Right renal pelvis (tissue), 4 donors: ENCODE measurements around the gene HGFAC. TPM values are rescaled to one million over a fixed set of nuclear protein-coding genes. Genes with fewer than 3 reads are reported as not detected.

ENCODE experiments used
- DNase-seq, 4 donors: peaks; one replicate each; pipeline ENCODE4 v3.0.0-alpha.2; 2013; ENCODE audit warnings: low read depth in 4 of 4, low spot score in 3 of 4, missing footprints in 1 of 4
- polyA plus RNA-seq, 4 donors: library from polyadenylated mRNA; unstranded; fragments of 120-200 nt; gene quantifications; one replicate each; pipeline ENCODE4 v1.2.1, GENCODE V29; 2013; ENCODE audit not compliant: insufficient read length in 4 of 4

The HGFAC gene
- polyA plus RNA-seq, 4 donors, result 0.97 to 1.6 (median 1.3) TPM

DNA sequence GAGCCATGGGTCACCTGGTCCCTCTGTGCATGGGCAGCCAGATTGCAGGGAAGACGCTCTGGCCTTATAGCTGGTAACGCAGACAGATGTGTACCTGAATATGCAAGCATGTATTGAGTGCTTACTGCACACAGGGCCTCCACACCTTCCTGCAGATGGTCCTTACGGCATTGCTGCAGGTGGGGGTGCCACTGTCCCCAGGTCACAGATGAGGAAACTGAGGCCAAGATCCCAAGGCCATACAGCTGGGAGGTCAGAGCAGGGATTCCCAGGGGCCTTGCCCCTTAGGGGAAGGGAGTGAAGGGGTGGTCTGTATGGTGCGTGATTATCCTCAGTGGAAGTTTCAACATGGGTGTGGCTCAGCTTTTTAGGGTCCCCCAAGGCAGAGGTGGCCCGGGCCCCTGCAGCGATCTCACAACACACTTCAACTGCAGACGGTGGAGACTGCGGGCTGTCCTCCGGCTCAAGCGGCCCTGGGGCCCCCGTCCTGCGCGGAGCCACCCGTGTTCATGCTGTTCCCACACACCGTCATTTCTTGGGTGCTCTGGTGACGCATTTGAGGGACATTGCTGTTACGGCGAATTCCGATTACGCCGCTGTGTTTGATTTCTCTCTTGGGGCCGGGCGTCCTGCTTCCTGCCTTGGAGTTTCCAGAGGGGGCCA lies 29.5 kb downstream of the HGFAC start:
- no peak for DNase-seq

DNA sequence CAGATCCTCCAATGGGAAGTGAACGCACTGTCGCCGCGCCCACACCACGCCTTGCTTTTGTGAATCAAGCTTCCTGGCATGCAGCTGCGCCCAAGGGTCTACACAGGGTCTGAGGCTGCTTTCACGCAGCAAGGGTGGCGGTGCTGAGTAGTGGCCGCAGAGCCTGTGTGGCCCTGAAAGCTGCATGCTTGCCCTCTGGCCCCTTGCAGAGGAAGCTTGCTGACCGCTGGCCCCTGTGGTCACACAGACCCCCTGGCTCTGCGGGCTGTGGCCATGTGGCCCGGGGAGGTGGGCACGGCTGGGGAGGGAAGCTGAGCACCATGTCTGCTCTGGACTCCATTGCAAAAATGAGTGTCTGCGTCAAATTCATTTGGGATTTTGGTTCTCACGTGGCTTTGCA lies 30.1 kb downstream of the HGFAC start:
- DNase-seq, result no peak

- DNase-seq, result no peak
Measured at GRCh38 chr4:3472411-3473141, 30.8 kb downstream of the HGFAC start.

- DNase-seq, result no peak
Measured at GRCh38 chr4:3473181-3473950, 31.6 kb downstream of the HGFAC start.

DNA sequence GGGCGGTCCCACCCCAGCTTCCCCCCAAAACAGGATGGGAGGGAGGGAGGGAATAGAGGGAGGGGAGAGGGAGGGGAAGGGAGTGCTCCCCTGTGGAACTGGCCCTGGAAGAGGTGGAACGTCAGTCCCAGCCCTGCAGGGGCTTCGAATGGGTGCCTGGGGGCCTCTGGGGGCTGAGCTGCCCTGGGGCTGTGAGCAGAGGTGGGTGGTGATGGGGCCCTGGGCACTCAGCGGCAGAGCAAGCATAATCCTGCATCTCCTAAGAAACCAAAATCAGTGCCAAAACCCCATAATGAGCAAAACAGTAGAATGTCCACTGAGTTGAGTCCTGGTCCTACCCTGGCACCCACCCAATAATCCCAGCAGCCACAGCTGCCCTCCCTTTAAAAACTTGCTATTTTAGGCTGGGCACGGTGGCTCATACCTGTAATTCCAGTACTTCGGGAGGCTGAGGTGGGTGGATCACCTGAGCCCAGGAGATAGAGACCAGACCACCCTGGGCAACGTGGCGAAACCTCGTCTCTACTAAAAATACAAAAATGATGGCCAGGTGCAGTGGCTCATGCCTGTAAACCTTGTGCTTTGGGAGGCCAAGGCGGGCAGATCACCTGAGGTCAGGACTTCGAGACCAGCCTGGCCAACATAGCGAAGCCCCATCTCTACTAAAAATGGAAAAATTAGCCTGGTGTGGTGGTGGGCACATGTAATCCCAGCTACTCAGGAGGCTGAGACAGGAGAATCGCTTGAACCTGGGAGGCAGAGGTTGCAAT lies 32.4 kb downstream of the HGFAC start:
- no peak for DNase-seq

DNA sequence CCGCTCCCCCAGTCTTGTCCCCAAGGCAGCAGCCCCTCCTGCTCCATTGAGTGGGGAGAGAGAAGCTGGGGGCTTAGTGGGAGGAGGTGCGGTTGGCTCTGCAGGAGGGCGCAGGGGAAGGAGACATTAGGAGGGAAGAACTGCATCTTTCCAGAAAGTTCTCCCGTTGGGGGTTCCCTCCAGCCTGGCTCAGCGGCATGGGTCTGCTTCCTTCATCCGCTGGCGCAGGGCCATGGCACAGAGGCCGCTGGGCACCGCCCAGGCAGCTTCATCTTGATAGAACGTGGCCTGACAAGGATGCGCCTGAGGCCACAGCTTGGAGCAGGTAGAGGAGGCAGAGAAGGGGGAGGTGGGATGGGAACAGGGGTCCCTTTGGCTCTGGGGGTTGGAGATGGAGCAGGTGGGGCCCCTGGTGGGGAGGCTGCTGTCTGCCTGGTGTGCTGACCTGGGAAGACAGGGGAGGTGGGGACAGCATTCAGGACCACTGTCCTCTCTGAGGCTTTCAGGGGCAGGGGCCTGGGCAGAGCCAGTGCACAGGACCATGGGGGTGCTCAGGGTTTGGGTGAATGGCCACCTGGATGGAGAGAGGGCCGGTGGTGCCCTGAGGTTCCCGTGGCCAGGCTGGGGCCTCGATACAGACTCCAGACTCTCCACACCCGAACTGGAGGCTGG lies 33.4 kb downstream of the HGFAC start:
- no peak for DNase-seq

DNA sequence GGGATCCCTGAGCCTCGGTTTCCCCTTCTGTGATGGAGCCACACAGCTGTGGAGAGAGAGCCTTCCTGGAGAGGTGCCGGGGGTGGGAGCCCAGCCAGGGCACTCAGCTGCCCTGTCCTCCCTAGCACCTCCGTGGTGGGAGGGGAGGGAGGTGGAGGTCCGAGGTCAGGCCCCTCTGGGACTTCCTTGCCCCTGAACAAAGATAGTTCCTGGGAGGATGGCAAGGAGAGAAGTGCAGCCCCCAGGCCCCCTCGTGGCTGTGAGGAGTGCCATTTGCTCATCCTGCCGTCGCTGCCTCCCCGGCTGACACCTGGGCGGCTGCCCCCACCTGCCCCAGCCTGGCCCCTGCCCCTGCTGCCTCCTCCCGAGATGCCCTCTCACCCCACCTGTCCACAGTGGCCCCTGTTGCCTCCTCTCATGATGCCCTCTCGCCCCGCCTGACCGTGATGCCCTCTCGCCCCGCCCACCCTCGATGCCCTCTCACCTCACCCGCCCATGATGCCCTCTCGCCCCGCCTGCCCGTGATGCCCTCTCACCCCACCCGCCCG lies 34.0 kb downstream of the HGFAC start:
- DNase-seq, result no peak

DNA sequence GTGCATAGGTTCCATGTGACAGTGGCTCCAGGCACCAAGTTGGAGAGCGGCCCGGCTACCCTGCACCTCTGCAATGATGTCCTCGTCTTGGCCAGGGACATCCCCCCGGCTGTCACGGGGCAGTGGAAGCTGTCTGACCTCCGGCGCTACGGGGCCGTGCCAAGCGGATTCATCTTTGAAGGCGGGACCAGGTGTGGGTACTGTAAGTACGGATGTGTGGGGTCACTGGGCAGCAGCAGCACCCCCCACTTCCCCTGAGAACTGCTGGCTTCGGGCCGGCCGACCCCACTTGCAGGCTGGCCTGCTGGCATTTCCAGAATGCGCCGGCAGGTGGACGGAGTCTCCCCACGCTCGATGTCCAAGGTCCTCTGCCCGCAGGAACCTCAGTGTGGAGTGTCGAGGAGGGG lies 34.6 kb downstream of the HGFAC start:
- no peak for DNase-seq

- DNase-seq, result no peak
Measured at GRCh38 chr4:3476936-3477749, 35.4 kb downstream of the HGFAC start.

- DNase-seq, result no peak
Measured at GRCh38 chr4:3477750-3478430, 36.1 kb downstream of the HGFAC start.

- no peak for DNase-seq
Measured at GRCh38 chr4:3478446-3479357, 36.9 kb downstream of the HGFAC start.

GRCh38 chr4:3479358-3480101 lies 37.8 kb downstream of the HGFAC start:
- DNase-seq, result no peak

DNA sequence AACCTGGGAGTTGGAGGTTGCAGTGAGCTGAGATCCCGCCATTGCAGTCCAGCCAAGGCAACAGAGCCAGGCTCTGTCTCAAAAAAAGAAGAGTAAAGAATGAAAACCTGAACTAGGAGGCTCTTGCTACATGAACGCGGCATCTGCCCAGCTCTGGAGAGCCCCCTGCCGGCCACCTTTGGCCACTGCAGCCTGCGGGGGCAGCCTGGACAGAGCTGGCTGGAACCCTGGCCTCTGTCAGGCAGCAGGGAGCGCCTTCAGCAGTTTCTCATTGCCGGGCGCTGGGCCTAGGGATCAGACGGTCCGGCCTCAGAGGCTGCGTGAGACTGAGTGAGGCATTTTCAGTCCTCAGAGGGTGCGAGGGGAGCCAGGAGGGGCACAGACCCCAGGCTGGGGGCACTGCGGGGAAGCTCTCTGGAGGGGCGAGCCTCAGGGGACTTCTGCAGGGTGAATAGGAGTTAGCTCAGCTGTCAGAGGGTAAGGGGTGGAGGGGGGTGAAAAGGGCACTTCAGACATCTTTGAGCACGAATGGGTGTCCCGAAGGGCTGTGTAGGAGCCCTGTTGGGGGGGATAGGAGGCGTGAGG lies 38.9 kb downstream of the HGFAC start:
- DNase-seq, result peak in 3 of 4 donors; percentile 51 to 71 (median 61)

DNA sequence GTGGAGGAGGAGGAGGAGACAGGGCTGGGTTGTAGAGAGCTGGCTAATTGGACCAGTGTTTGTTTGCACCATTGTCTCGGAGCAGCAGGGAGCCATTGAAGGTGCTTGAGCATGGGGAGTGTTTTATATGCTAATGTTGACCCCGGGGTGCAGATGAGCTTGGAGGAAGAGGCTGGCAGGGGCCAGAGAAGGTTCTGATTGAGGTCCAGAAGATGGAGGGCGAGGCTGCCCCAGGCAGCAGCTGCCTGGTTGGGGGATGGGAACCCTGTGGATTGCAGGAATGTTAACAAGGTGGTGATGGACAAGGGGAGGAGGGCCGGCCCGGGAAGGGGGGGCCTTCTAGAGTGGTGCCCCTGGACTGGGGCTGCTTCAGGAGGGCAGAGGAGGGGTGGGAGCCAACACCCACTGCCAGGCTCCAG lies 39.4 kb downstream of the HGFAC start:
- no peak for DNase-seq

DNA sequence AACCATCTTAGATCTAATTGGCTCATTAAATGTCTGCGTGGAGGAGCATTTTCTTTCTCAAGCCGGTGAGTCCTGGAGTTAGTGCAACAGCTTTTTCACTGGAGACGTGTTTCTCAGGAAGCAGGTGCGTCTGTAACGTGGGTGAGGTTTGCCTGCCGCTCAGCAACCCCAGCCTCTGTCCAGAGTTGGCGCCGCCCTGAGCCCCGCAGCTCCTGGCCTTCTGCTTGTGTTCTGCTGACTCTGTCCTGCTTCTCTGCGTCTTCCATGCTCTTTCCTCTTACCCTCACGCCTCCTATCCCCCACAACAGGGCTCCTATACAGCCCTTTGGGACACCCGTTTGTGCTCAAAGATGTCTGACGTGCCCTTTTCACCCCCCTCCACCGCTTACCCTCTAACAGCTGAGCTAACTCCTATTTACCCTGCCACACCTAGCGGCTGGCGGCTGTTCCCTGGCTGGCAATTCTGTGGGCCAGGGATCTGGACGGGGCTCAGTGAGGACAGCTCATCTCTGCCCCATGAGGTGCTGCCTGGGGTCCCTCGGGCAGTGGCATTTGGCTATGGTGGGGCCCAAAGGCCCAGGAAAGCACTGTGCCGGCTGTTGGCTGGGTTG lies 40.1 kb downstream of the HGFAC start:
- DNase-seq, result no peak

GRCh38 chr4:3482707-3483106 lies 40.9 kb downstream of the HGFAC start:
- DNase-seq, result no peak
